NK-92 (cell line): Measurements from ENCODE around the gene ZBTB7C.

Experiments used
- DNase-seq: peaks from one replicate; lab custom pipeline; 2025; ENCODE audit not compliant: unreplicated experiment; lab: John Stamatoyannopoulos, UW

The ZBTB7C gene

DNA sequence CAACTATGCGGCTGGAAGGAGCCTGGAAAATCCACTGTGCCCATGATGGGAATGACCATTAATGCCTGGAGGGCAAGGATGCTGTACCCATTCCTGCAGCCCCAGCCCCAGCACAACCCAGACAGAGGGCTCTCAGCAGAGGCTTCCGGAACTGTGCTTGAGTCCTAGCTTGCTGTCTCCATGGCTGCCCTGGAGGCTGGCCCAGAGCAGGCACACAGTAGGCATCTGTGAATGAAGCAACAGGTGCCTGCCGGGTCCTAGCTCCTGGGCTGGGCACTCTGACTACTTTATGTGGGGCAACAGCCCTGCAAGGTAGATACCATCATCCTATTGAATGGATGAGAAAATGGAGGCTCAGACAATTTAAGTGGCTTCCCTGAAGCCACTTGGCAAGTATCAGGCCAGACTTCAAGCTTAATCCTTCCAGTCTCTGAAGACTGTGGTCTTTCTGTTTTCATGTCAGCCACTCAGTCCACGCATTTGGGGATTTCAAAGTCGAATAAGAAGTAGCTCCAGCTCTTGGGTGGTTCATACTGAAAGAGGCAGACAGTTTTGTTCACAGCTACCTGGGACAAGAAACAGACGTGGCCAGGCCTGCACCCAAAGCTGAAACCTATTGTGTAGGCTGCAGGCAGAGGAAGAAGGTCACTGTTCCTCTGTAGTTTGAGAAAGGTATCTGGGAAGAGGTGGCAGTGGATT, 237.5 kb downstream of the ZBTB7C start:
- DNase-seq, result no peak

DNA sequence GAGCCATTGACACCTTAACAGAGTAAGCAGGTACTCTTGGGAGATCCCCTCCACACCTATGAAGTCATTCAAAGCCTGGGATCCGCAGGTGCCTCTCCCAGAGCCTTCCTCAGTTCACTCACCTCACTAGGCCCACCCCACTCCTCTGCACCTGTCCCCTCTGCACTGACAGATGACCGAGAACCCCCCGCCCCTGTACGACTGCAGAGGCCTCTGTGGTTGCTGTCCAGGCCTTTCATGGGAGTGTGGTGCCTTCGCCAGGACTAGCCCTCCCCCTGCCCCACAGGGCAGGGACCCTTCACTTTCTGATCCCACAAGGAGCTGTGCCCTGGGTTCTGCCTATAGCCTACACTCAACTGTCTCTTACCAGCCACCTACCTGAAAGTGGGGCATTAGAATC, 238.5 kb downstream of the ZBTB7C start:
- DNase-seq, result no peak

DNA sequence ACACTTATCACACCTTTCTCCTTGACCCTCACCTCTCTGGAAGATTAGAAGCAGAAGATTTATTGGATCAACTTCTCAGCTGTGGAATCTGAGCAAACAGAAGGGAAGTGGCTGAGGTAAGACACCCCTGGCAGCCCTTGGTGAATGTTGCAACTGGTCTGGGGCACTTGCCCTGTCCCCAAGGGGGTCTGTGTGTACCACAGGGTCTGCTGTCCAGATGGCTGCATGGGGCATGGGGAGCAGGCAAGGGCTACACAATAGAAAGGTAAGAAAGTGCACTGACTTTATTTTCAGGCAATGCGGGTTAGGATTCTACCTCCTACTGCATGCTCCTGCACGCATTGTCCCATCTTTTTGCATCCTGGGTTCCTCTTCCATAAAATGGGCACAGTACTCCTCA, 240.3 kb downstream of the ZBTB7C start:
- DNase-seq, result no peak

- DNase-seq, result no peak
Observed at GRCh38 chr18:48167897-48168253, 241.3 kb downstream of the ZBTB7C start.

DNA sequence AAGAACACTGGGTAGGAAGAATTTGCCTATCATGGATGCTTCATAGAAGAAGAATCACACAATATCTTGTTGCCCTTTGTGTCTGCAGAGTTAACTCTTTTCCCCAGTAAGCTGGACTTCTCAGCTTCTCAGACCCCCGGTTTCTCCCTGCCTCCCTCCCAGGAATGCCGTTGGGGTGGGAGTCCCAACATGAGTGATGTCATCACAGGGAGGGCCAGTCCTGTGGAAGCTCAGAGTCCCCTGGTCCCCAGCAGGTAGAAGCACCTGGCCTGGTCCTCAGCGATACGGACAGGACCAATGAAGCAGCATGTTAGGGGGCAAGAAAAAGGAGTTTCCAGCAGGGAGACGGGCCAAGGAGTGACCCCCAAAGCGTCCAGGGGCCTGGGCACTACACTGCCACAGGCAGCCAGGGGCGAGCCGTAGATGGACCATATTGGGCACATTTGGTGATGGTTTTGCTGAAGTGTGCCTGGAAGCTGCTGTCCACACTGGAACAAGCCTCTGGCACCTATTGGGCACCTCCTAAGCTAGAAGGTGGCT, 242.8 kb downstream of the ZBTB7C start:
- no peak for DNase-seq

DNA sequence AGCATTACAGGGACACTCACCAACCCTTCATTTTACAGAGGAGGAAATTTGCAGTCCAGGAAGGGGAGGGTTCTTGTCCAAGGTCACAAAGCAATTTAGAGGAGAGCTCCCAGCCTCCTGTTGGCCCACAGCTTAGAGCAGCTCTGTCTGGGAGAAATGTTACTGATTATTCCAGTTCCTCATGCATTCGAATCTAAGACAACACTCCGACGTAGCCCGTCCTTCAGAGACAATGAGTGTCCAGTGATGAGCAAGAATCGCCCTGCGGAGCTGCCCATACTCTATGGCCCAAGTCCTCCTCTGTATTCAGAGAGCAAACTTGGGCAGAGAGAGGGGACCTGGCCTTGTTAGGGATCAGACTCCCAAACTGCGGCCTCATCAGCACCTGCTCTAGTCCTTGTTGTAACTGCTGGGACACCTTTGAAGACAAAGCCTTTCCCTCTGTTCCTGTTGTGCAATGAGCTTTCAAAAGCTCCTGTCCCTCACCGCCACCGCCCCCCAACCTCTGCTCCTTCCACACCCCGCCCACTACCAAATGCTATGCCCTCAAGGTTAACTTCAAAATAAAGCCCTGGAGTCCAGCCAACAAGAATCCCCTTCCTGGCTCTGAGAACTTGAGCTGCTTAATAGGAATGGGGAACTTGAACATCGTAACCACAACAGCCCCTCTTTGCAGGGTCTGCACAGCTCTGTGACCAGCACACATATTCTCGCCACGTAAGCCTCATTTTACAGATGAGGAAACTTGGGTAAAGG, 243.9 kb downstream of the ZBTB7C start:
- no peak for DNase-seq

DNA sequence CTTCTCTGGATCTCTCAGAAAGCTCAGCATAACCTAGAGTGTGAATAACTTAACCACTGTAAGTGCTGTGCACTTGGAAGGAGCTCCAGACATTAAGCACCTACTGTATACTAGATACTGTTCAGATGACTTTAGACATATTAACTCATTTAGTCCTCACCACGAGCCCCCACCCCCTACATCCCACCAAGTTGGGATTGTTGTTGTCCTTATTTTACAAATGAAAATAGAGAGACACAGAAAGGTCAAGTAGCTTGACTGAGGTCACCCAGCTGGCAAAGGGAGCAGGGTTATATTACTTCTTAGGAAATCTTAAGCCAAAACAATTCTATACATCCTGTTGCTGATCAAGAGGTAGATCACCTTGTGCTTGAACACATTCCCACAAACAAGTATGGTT, 244.5 kb downstream of the ZBTB7C start:
- DNase-seq, result no peak

- DNase-seq, result no peak
Observed at GRCh38 chr18:48164116-48164515, 245.1 kb downstream of the ZBTB7C start.

- DNase-seq, result no peak
Observed at GRCh38 chr18:48163738-48164115, 245.5 kb downstream of the ZBTB7C start.

DNA sequence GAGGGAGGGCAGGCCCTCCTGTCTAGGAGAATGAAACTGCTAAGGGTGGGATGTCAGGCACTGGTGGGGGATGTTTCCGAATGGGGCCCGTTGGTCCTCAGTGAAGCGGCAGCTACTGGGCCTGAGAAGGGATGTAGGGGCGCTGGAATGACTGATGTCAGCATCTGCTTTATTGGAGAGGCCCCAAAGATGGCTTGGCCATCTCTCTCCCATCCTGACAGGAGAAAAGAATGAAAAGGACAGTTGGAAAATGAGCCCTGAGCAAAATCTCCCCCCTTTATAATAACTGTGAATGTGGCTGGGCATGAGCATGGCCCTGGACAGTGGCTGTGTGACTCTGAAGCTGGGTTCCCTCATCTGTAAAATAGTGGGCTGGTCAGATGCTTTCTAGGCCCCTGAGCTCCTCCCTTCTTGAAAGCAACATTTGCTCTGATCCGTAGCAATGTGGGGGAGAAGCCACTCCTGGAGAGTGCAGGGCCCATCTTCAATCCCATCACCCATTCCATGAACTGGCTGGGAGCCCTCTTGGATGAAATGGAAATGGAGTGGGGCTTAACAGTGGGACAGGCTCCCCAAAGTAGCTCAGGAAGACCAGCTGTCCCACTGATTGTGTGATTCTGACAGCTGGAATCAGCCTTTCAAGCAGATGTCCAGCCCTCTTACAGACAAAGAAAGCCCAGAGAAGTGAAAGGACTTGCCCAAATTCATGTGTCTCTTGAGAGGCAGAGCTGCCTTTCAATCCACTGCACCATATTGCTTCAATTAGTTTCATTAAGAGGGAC, 246.0 kb downstream of the ZBTB7C start:
- DNase-seq, result no peak

DNA sequence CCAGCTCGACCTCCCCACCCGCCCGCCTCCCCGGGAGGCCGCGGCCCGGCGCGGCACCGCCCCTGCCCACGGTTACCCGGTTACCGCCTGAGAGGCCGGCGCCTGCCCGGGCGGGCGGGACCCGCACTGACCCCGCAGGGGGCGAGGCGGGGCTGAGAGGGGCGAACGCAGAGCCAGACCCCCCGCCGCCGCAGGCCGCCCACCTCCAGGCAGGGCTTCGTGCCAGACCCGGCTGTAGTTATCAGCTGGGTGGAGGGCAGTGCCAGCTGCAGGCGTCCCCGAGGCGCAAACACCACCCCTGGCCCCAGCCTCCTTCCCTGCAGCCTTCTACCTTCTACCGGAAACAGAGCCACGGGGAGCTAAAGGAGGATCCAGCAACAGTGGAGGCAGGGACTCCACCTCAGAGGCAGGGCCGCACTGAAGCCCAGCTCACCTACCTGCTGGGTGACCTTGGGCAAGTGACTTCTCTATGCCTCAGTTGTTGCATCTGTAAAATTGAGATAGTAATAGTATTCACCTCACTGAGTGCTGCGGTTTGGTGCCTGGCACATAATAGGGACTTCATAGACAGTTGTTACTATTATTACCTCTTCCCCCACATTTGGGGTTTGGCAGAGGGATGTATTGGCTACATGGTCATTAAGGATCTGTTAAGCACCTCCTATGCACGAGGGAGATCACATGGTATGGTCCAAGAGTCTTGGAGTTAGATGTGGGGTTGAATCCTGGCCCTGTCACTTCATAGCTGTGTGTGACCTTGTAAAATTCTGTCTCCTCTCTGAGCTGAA, 247.1 kb downstream of the ZBTB7C start:
- DNase-seq, result no peak

DNA sequence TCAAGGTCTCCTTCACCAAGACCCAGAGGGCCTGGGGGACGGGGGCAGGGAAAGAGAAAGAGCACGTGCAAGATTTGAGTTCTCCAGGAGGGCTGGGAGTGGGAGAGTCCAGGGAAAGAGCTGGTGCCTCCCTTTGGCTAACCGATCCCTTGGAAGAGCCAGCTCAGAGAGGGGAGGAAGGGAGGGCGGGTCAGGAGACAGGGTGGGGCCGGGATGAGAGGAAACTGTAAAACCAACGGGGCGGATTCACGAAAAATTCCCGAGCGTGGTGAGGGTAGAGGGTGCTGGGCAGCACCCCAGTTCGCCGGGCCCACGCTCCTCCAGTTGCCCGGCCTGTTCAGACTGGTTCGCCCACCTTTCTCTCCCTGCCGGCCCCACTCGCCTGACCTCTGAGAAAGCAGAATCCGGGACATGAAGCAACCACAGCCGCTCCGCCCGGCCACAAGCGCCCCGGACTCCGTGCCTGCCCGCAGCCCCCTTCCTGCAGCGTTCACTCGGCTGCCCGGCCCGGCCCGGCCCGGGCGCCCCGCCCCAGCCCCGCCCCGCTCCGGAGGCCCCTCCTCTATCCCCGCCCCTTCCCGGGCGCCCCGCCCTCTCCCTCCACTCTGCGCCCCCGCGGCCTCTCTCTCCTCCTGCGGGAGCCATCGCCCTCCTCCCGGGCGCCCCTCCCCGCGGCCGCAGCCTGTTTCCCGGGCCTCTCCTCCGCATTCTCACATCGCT, 247.8 kb downstream of the ZBTB7C start:
- DNase-seq, result no peak

DNA sequence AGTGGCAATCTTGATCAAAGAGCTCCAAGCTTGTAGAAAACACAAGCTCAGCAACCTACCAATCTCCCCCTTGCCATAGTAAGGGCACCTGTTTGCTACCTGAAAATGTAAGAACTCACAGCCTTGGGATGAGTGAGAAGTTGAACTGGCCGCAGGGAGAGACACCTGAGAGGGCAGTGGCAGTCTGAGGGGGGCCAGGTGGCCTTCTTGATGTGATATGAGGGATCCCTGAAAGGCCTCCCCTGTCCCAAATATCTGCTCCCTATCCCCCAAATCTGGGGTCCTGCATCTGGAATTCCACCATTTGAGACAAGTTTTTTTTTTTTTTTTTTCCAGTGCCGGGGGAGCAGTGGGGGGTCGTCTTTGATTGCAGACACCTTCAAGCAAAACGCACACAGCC, 248.6 kb downstream of the ZBTB7C start:
- no peak for DNase-seq

DNA sequence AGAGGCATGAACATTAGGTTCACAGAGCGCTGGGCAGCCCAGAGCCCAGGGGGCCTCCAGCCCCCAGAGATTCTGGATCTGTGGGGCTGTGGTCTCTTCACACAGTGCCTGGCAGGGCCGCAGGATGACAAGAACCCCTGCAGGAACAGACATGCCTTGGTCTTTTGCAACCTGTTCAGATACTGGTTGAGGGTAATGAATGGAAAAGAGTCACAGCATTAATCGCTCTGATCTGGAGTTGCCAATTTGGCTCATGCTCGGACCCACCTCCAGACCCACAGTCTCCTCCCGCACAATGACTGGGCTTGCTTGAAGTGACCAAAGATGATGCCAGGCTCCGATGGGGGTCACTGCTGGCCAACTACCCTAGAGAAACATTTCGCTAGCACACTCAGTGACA, 249.4 kb downstream of the ZBTB7C start:
- no peak for DNase-seq

DNA sequence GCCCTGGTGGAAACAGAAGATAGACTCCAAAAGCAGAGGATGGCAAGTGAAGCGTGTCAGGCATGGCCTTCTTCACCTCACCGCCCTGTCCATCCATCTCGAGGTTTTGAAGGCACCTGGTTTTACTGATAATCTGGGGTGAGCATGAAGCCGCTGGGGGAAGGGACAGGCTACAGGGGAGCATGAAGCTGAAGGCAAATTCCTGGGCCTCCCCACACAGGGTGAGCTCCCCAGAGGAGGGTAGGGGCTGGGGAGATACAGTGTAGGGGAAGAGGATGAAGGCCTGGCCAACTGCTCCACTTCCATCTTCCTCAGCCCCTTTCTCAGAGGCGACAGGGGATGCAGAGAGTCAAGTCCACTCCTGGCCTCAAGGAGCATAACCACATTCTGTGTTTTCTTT, 250.5 kb downstream of the ZBTB7C start:
- no peak for DNase-seq

GRCh38 chr18:48157956-48158355, 251.2 kb downstream of the ZBTB7C start:
- DNase-seq, result no peak

GRCh38 chr18:48155856-48156255, 253.3 kb downstream of the ZBTB7C start:
- no peak for DNase-seq

- no peak for DNase-seq
Observed at GRCh38 chr18:48154828-48155227, 254.4 kb downstream of the ZBTB7C start.

DNA sequence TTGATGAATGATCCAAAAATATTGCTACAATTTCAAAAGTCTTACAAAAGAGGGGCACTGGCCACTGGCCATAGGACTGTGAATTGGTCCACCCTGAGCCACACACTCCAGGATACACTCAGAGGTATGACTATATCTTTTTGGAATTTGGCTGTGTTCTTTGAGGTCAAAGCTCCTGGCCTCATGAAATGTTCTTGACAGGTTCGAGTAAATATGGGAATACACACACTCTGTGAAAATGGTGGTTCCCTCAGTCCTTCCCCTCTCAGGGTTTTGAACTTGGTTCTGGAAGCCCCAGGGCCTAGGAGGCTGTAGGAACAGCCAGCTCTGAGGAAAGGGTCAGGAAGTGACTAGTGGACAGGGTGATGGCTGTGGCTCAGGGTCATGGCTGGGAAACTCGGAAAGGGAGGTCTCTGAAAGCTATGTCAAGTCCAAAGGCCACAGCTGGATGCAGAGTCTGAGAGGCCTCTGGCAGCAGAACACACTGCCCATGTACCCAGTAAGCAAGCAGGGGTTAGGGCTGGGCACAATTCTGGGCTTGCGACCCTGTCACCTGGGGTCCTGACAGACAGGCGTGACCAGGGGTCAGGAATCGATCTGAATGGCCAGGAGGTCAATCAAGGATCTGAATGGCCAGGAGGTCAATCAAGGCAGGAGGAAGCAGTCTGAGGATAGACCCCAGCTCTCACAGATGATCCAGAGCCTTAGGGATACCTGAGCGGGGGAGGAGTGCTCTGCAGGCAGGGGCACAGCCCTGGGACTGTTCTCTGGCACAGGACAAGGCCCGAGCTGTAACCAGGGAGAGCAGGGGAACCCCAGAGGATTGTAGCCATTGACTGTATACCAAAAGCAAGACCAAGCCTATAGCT, 255.3 kb downstream of the ZBTB7C start:
- no peak for DNase-seq
